GM19463 (cell line): ENCODE measurements around the gene UGT1A1.
"Not testable (repeated sequence)": the region's sequence is repeated elsewhere in the genome, so short reads cannot be mapped to it uniquely, and the experiment has no call there.

Experiments
- ATAC-seq: cut with Tn5 transposase; IDR thresholded peaks from one replicate; pipeline ENCODE4 v1.9.1; 2021; ENCODE audit warnings: mild to moderate bottlenecking, moderate library complexity; ENCODE audit not compliant: unreplicated experiment

UGT1A1 gene

GRCh38 chr2:233760043-233760442 is at the start of gene UGT1A1:
UGT1A1 (plus strand) TSS chr2:233760270; CDS start chr2:233760288, 18 bp downstream.
- ATAC-seq: no peak

- ATAC-seq: no peak
Observed at GRCh38 chr2:233711312-233712008, 48.6 kb upstream of the UGT1A1 start.

GRCh38 chr2:233712611-233713261 is 47.3 kb upstream of the UGT1A1 start, which contains the start of gene UGT1A5:
UGT1A5 (plus strand) TSS chr2:233712907; CDS start chr2:233712992, 85 bp downstream.
- ATAC-seq: no peak

GRCh38 chr2:233713262-233713615 is 46.8 kb upstream of the UGT1A1 start:
- no peak for ATAC-seq

GRCh38 chr2:233714121-233714520 is 45.9 kb upstream of the UGT1A1 start:
- ATAC-seq: no peak

- ATAC-seq: no peak
Observed at GRCh38 chr2:233718552-233718951, 41.5 kb upstream of the UGT1A1 start, which contains the start of gene UGT1A4. UGT1A4 (plus strand) TSS chr2:233718736; CDS start chr2:233718821, 85 bp downstream.

GRCh38 chr2:233728723-233729301 is 31.3 kb upstream of the UGT1A1 start, which contains the start of gene UGT1A3:
UGT1A3 (plus strand) TSS chr2:233729042; CDS start chr2:233729127, 85 bp downstream.
- ATAC-seq: no peak

- ATAC-seq: not testable (repeated sequence)
Observed at GRCh38 chr2:233736868-233737653, 23.0 kb upstream of the UGT1A1 start.

- no peak for ATAC-seq
Observed at GRCh38 chr2:233740870-233741269, 19.2 kb upstream of the UGT1A1 start.

- ATAC-seq: no peak
Observed at GRCh38 chr2:233743464-233744259, 16.4 kb upstream of the UGT1A1 start.

- ATAC-seq: no peak
Observed at GRCh38 chr2:233745073-233745755, 14.9 kb upstream of the UGT1A1 start.

- not testable (repeated sequence) for ATAC-seq
Observed at GRCh38 chr2:233745838-233746237, 14.2 kb upstream of the UGT1A1 start.

- no peak for ATAC-seq
Observed at GRCh38 chr2:233746475-233747282, 13.4 kb upstream of the UGT1A1 start.

- ATAC-seq: no peak
Observed at GRCh38 chr2:233747283-233747544, 12.9 kb upstream of the UGT1A1 start.

- ATAC-seq: not testable (repeated sequence)
Observed at GRCh38 chr2:233750689-233751088, 9.4 kb upstream of the UGT1A1 start.

GRCh38 chr2:233751212-233752009 is 8.7 kb upstream of the UGT1A1 start:
- not testable (repeated sequence) for ATAC-seq

GRCh38 chr2:233754872-233755611 is 5.0 kb upstream of the UGT1A1 start:
- no peak for ATAC-seq
